Measurements from ENCODE around the gene ZHX3. TPM values are rescaled to one million over a fixed set of nuclear protein-coding genes. Genes with fewer than 3 reads are reported as not detected.
A peak's percentile ranks its signal among the peaks of the same experiment; 100 is the strongest.

Gene ZHX3
- total RNA-seq, 6 experiments from 2014 or later = 64.1 to 80.1 (median 72.0) TPM

DNA sequence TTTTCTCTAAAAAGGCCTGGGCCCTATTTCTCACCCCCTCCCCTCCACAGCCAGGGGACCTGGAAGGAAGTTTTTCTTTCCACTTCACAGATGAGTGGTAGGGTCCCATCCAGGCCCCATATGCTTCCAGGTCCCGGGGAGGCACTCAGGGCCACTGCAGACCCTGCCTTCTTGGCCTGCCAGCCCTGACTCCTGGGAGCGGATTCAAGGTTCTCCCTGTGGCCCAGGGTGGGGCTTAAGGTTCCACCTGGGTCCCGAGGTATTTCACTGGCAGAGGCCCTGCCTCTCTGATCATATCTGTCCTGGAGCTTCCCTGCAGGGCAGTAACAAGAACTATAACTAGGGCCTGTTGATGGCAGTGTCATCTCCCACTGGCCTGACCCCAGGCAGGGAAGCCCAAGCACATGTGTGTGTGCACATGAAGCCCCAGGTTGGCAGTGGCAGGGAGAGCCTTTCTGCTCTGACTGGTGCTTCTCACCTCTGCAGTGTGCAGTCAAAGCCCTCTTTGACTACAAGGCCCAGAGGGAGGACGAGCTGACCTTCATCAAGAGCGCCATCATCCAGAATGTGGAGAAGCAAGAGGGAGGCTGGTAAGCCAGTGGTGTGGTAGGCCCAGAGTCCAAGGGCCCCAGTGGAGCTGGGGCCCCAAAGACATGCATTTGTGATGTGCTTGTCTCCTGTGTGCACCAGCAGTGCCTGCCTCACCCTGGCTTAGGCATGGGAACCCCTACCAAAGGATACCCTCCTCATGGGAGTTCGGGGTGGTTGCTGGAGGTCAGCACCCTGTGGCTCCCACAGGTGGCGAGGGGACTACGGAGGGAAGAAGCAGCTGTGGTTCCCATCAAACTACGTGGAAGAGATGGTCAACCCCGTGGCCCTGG is 149.0 kb downstream of the ZHX3 start:
- 0 out of 2 replicates have a peak overlapping the region, but pooled peaks have one; percentile 12 for H3K27ac Mint-ChIP-seq
- H3K27me3 Mint-ChIP-seq (ENCODE audit: insufficient read depth) = peaks cover 11% of the 10 kb centered on the region
- H3K4me3 Mint-ChIP-seq = no peak overlapping the region
- TF ChIP-seq, protein P1, sequence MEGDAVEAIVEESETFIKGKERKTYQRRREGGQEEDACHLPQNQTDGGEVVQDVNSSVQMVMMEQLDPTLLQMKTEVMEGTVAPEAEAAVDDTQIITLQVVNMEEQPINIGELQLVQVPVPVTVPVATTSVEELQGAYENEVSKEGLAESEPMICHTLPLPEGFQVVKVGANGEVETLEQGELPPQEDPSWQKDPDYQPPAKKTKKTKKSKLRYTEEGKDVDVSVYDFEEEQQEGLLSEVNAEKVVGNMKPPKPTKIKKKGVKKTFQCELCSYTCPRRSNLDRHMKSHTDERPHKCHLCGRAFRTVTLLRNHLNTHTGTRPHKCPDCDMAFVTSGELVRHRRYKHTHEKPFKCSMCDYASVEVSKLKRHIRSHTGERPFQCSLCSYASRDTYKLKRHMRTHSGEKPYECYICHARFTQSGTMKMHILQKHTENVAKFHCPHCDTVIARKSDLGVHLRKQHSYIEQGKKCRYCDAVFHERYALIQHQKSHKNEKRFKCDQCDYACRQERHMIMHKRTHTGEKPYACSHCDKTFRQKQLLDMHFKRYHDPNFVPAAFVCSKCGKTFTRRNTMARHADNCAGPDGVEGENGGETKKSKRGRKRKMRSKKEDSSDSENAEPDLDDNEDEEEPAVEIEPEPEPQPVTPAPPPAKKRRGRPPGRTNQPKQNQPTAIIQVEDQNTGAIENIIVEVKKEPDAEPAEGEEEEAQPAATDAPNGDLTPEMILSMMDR (IDR thresholded peaks at IDR 0.05) = no peak
- H3K9me3 Mint-ChIP-seq = no peaks in the 10 kb centered on the region
- peaks cover 34% of the 10 kb centered on the region for H3K36me3 Mint-ChIP-seq (ENCODE audit: low read depth)
- no peak for DNase-seq
- peaks cover 33% of the 10 kb centered on the region for H3K4me1 Mint-ChIP-seq (ENCODE audit: low read depth)

DNA sequence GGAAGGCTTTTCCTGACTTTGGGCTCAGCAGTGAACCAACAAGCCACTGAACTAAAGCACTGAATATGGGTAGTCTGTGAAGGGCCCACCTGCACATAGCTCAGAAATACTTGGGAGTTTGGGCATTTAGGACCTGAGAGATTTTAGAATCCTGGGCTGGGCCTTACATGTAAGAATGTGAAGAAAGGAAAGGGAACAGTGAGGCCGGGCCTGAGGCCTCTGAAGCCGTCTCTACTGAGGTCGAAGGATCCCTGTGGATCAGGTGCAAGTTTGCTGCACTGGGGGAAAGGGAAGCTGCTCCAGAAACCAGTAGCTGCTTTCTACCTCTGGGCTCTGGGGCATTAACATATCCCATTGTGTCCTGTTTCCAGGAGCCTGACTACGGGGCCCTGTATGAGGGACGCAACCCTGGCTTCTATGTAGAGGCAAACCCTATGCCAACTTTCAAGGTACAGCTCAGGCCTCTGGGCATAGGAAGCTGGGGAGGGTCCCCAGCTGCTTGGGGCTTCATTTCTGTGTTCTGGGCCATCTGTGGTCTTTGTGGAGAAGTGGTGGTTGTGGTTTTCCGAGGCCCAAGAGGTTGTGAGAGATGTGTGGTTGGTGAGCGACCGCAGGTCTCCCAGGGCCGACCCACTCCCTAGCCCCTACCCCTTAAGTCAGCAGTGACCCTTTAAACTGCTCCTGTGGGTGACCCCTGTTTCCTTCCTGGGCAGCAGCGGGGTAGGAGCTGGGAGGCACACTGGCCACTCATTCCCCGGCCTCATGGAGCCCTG is 149.9 kb downstream of the ZHX3 start:
- Mint-ChIP-seq H3K36me3 (ENCODE audit: low read depth) (peaks cover 35% of the 10 kb centered on the region), H3K27me3 (ENCODE audit: insufficient read depth) (peaks cover 11% of the 10 kb centered on the region), H3K9me3 (no peaks in the 10 kb centered on the region), H3K4me1 (ENCODE audit: low read depth) (peaks cover 24% of the 10 kb centered on the region), H3K27ac (no peak overlapping the region), H3K4me3 (no peak overlapping the region)
- DNase-seq = no peak
- TF ChIP-seq, protein P1 (IDR thresholded peaks at IDR 0.05) = no peak

DNA sequence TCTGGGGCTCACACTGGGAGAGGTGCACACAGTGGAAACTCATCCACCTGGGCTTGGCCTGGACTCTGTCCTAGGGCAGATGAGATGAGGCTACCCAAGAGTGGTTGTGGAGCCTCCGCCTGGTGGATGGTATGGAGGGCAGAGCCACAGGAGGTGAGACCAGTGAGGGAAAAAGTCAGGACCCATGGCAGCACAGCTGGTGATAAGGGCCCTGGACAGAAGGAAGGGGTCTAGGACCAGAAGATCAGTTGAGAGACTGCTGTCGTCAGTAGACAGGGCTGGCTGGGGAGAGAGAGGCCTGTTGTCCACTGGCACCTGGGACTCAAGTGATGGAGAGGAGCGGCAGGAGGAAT is 150.4 kb downstream of the ZHX3 start:
- H3K4me1 Mint-ChIP-seq (ENCODE audit: low read depth) = peaks cover 24% of the 10 kb centered on the region
- TF ChIP-seq, protein P1 (IDR thresholded peaks at IDR 0.05) = no peak; the same call in 1 of the 2 replicates
- peaks cover 11% of the 10 kb centered on the region for H3K27me3 Mint-ChIP-seq (ENCODE audit: insufficient read depth)
- no peak overlapping the region for H3K4me3 Mint-ChIP-seq
- no peaks in the 10 kb centered on the region for H3K9me3 Mint-ChIP-seq
- DNase-seq = no peak
- H3K36me3 Mint-ChIP-seq (ENCODE audit: low read depth) = peaks cover 35% of the 10 kb centered on the region
- no peak overlapping the region for H3K27ac Mint-ChIP-seq

DNA sequence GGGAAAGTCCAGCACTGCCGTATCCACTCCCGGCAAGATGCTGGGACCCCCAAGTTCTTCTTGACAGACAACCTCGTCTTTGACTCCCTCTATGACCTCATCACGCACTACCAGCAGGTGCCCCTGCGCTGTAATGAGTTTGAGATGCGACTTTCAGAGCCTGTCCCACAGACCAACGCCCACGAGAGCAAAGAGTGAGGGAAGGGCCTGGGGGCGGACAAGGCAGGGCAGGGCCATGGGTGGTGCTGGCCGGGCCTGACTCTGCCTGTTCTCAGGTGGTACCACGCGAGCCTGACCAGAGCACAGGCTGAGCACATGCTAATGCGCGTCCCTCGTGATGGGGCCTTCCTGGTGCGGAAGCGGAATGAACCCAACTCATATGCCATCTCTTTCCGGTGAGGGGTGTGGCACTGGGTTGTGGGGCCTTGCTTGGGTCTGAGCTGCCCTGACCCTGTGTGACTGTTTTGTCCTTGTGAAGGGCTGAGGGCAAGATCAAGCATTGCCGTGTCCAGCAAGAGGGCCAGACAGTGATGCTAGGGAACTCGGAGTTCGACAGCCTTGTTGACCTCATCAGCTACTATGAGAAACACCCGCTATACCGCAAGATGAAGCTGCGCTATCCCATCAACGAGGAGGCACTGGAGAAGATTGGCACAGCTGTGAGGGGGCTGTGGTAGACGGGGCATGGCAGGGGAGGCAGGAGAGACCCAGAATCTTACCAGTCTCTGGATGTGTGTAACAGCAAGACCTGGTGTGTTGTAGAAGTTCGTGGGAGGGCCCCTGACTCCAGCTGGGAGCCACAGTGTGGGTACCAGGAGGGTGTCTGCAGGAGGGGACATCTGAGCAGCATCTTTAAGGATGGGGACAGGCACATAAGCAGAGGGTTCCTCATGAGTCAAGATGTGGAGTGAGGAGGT is 151.1 kb downstream of the ZHX3 start:
- Mint-ChIP-seq H3K36me3 (ENCODE audit: low read depth) (peaks cover 35% of the 10 kb centered on the region), H3K9me3 (no peaks in the 10 kb centered on the region), H3K27me3 (ENCODE audit: insufficient read depth) (peaks cover 11% of the 10 kb centered on the region), H3K4me1 (ENCODE audit: low read depth) (peaks cover 18% of the 10 kb centered on the region), H3K4me3 (no peak overlapping the region), H3K27ac (peak overlapping the region; percentile 47)
- TF ChIP-seq, protein P1 (IDR thresholded peaks at IDR 0.05) = no peak
- DNase-seq = no peak

Measured in HFFc6 (cell line).